Adrenal gland (tissue), 5 donors: ENCODE data around the gene NPSR1.

ENCODE experiments used
- POLR2A ChIP-seq, 2 donors: fragments of 450-650 bp; IDR thresholded peaks; one replicate each; pipeline ENCODE4 v1.6.1; 2017; ENCODE audit warnings: antibody characterized with exemption in 2 of 2, mild to moderate bottlenecking in 2 of 2, moderate library complexity in 1 of 2
- TF ChIP-seq, protein P1 (sequence below), 6 experiments: fragments of 450-650 bp in 4 of 6; fragments of 200-600 bp in 2 of 6; sonication (generic) in 1 of 6; IDR thresholded peaks; 1 replicate in 5 of 6; 2 replicates in 1 of 6; pipeline versions ENCODE4 v1.5.1 to v1.8.0; 2016 to 2021; ENCODE audit warnings: antibody characterized with exemption in 6 of 6, mild to moderate bottlenecking in 2 of 6, moderate library complexity in 1 of 6
- donor health status: DM: no; HTN: no; CAD: no.

DNA sequence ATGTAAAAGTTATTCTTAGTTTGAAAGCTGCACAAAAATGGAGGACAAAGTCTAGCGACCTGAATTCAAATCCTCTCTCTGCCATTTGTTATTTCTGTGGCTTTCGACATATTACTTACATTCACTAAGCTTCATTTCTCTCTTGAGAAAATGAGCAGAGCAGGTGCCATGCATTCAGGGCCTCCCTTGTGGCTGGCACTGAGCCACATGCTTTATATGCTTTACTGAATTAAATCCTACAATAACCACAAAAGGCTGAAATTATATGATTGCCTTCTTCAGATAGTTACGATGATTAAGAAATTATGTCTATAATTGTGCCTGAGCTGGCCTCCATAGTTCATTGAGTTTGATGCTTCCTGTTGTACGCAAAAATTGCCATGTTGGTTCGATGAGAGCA, 98.7 kb downstream of the NPSR1 start:
- TF ChIP-seq, protein P1, sequence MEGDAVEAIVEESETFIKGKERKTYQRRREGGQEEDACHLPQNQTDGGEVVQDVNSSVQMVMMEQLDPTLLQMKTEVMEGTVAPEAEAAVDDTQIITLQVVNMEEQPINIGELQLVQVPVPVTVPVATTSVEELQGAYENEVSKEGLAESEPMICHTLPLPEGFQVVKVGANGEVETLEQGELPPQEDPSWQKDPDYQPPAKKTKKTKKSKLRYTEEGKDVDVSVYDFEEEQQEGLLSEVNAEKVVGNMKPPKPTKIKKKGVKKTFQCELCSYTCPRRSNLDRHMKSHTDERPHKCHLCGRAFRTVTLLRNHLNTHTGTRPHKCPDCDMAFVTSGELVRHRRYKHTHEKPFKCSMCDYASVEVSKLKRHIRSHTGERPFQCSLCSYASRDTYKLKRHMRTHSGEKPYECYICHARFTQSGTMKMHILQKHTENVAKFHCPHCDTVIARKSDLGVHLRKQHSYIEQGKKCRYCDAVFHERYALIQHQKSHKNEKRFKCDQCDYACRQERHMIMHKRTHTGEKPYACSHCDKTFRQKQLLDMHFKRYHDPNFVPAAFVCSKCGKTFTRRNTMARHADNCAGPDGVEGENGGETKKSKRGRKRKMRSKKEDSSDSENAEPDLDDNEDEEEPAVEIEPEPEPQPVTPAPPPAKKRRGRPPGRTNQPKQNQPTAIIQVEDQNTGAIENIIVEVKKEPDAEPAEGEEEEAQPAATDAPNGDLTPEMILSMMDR (IDR thresholded peaks at IDR 0.05), result no peak
- TF ChIP-seq POLR2A (IDR thresholded peaks at IDR 0.05), result no peak
